Loucy (cell line): ENCODE measurements around the gene CRADD.

Experiments used
- CTCF ChIP-seq: fragments of 200-600 bp; sonication (generic); conservative IDR thresholded peaks from 2 replicates; pipeline ENCODE4 v1.5.1; 2014; ENCODE audit warnings: mild to moderate bottlenecking, antibody characterized with exemption, low read length
- EZH2phosphoT487 ChIP-seq: fragments of 200-600 bp; IDR thresholded peaks from 2 replicates; pipeline ENCODE4 v1.6.1; 2018; ENCODE audit warnings: antibody characterized with exemption, mild to moderate bottlenecking, moderate library complexity, borderline replicate concordance

GRCh38 chr12:93827179-93827578 lies 150.0 kb downstream of the CRADD start:
- TF ChIP-seq CTCF (no peak), EZH2phosphoT487 (no peak)
